ENCODE results near the gene NAA25.
"Not testable (repeated sequence)": the region's sequence is repeated elsewhere in the genome, so short reads cannot be mapped to it uniquely, and the experiment has no call there.

NAA25 gene

DNA sequence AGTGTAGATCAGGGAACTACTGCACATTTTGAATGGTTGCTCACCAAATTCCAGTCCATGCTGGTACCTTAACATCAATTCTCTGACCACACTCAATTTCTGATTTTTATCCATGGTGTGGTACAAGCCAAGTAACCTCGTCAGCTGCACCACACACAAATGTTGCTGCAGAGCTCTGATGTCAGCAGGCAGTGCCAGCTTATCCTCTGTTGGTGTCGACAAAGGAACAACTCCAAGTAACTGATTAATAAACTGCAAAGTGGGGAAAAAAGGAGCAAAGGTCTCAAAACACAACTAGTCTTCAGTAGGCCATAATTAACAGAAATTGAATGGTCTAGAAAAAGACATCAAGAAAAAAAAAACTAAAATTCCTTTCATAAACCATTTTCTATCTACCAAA is 47.4 kb downstream of the NAA25 start:
- Mint-ChIP-seq H3K9me3 (no peaks in the 10 kb centered on the region), H3K4me1 (ENCODE audit: low read depth) (no peaks in the 10 kb centered on the region), H3K27ac (no peak overlapping the region), H3K36me3 (ENCODE audit: low read depth) (peaks cover 50% of the 10 kb centered on the region), H3K4me3 (no peak overlapping the region), H3K27me3 (ENCODE audit: low read depth) (no peaks in the 10 kb centered on the region)
- DNase-seq (ENCODE audit: low spot score) = no peak

DNA sequence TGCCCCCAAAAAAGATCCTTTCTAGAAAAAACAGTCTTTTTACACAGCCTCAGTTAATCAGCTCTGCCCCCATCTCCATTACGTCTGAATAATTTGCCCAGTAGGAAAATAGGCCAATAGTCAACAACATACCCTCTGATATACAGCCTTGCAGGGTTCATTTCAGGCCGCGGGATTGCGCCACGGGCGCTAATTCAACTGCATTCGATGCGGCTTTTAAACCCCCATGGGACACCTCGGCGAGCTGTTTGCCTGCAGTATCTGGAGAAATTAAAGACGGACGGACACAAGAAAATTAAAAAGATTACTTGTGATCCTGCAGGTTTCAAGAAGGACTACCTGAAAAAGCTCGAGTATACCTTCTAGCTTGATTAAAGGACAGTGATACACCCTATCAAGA is 59.2 kb downstream of the NAA25 start:
- no peak overlapping the region for H3K27ac Mint-ChIP-seq
- H3K4me3 Mint-ChIP-seq = no peak overlapping the region

DNA sequence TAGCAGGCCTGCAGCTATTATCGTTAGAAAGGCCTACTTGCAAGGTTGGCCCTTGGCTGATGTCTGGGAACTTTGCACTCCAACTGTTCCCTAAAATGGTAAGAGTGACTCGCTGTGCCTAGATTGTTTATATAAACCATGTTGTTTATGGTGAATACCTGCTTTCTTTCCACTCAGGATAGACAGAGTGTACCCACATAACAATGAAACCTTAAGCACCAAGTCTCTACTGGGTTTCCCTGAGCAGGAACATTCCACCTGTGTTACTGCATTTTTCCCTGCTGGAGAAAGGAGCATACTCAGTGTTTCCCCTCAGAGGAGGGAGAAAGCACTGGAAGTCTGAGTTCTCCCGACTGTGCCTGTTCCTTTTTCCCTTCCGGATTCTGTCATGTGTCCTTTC is 62.6 kb downstream of the NAA25 start:
- H3K9me3 Mint-ChIP-seq = no peaks in the 10 kb centered on the region
- no peaks in the 10 kb centered on the region for H3K27me3 Mint-ChIP-seq (ENCODE audit: low read depth)
- H3K36me3 Mint-ChIP-seq (ENCODE audit: low read depth) = peaks cover 42% of the 10 kb centered on the region
- no peak for DNase-seq (ENCODE audit: low spot score)
- no peak overlapping the region for H3K4me3 Mint-ChIP-seq
- no peaks in the 10 kb centered on the region for H3K4me1 Mint-ChIP-seq (ENCODE audit: low read depth)
- no peak overlapping the region for H3K27ac Mint-ChIP-seq

More for the DNA sequence above, 59.2 kb downstream of the NAA25 start:
- Mint-ChIP-seq H3K4me1 (ENCODE audit: low read depth) (peaks cover 4% of the 10 kb centered on the region), H3K27me3 (ENCODE audit: low read depth) (no peaks in the 10 kb centered on the region), H3K9me3 (no peaks in the 10 kb centered on the region), H3K36me3 (ENCODE audit: low read depth) (peaks cover 56% of the 10 kb centered on the region)
- no peak for DNase-seq (ENCODE audit: low spot score)

DNA sequence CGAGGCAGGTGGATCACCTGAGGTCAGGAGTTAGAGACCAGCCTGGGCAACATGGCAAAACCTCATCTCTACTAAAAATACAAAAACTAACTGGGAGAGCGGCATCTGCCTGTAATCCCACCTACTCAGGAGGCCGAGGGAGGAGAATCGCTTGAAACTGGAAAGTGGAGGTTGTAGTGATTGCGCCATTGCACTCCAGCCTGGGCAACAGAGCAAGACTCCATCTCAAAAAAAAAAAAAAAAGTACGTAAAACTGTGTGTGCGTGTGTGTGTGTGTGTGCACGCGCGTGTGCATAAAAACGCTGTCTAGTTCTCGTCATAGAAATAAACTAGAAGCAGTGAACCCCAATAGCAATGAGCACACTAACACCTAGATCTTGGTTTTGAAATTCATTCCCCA is 72.0 kb downstream of the NAA25 start:
- not testable (repeated sequence) for H3K9me3 Mint-ChIP-seq; H3K27ac Mint-ChIP-seq; H3K27me3 Mint-ChIP-seq (ENCODE audit: low read depth); DNase-seq (ENCODE audit: low spot score); H3K4me1 Mint-ChIP-seq (ENCODE audit: low read depth); H3K4me3 Mint-ChIP-seq
- H3K36me3 Mint-ChIP-seq (ENCODE audit: low read depth) = peaks cover 52% of the 10 kb centered on the region

DNA sequence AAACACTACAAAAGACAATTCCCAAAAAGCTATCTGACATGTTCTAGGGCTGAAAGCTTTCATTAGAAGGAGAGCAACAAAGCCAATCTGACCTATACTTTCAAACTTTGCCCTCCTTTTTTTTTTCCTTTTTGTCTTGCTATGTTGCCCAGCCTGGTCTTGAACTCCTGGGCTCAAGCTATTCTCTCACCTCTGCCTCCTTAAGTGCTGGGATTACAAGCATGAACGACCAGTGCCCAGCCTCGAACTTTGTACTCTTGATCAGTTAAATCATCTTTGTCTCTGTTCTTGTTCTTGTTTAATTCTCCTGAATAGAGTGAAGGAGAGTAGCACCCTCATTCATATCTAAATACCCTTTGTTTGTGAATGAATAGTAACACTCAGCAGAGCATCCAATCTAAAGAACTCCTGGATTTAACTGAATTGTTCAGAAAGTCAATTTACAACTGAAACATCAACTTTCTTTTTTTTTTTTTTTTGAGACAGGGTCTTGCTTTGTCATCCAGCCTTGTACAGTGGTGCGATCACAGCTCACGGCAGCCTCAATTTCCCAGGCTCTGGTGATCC is 73.3 kb downstream of the NAA25 start:
- Mint-ChIP-seq H3K36me3 (ENCODE audit: low read depth) (peaks cover 61% of the 10 kb centered on the region), H3K27ac (no peak overlapping the region)
- no peak for DNase-seq (ENCODE audit: low spot score)

DNA sequence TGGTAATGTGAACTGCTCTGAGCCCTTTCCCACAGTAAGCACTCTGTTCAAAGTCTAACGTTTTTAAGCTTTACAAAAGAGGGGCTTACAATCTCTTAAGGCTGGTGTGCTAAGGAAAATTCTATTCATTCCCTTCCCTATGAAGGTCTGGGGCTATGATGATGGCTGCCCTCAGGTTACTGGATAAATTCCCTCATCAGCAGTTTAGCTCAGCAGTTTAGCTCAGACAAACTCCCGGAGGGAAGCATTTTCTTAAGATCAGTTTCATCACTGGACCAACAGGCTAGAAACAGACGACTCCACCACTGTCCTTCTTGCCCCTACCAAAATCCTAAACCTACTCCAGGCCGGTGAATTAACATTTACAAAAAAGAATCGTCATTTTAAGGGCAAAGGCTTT is 76.3 kb downstream of the NAA25 start:
- no peaks in the 10 kb centered on the region for H3K27me3 Mint-ChIP-seq (ENCODE audit: low read depth)
- H3K36me3 Mint-ChIP-seq (ENCODE audit: low read depth) = peaks cover 58% of the 10 kb centered on the region
- H3K4me3 Mint-ChIP-seq = no peak overlapping the region
- DNase-seq (ENCODE audit: low spot score) = no peak
- H3K9me3 Mint-ChIP-seq = no peaks in the 10 kb centered on the region
- H3K27ac Mint-ChIP-seq = no peak overlapping the region
- H3K4me1 Mint-ChIP-seq (ENCODE audit: low read depth) = peaks cover 4% of the 10 kb centered on the region

More for the DNA sequence above, 73.3 kb downstream of the NAA25 start:
- H3K9me3 Mint-ChIP-seq = no peaks in the 10 kb centered on the region
- H3K4me1 Mint-ChIP-seq (ENCODE audit: low read depth) = peaks cover 2% of the 10 kb centered on the region
- no peaks in the 10 kb centered on the region for H3K27me3 Mint-ChIP-seq (ENCODE audit: low read depth)
- no peak overlapping the region for H3K4me3 Mint-ChIP-seq

DNA sequence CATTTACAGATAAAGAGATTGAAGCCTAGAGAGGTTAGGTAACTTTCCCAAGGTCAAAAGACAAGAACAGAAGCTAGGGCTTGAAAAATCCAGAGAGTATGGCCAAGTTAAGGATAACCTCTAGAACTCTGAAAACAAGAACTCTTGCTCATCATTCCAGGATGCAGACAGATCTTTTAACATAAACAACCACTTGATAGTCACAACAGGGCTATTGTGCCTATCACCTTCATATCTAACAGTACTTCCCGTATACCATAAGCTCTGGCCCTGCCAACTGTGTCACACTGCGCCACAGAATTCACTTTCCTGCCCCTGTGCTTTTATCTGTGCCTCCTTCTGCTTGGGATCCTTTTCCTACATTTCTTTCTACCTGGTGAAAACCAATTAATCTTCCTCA is 77.1 kb downstream of the NAA25 start:
- H3K4me3 Mint-ChIP-seq = no peak overlapping the region
- H3K4me1 Mint-ChIP-seq (ENCODE audit: low read depth) = peaks cover 4% of the 10 kb centered on the region
- DNase-seq (ENCODE audit: low spot score) = no peak
- H3K27ac Mint-ChIP-seq = peak overlapping the region; percentile 28
- no peaks in the 10 kb centered on the region for H3K9me3 Mint-ChIP-seq
- peaks cover 55% of the 10 kb centered on the region for H3K36me3 Mint-ChIP-seq (ENCODE audit: low read depth)
- H3K27me3 Mint-ChIP-seq (ENCODE audit: low read depth) = no peaks in the 10 kb centered on the region

DNA sequence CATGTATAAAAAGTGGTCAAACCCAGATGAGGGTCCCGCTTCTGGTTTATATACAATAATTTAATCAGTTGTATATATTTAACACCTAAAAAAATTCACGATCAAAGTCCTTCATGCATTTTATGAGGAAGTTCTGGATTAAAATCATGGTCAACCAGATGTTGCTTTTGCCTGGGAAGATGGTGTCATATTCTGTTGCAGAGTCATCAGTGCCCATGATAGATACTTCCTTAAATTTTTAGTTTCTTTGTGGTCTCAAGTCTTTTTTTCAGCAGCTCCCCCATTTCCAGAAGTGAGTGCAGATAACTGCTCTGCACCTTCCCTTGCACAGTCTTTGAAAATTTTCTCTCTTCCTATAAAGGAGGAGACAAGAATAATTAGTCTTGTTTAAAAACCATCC is 79.3 kb downstream of the NAA25 start:
- no peak for DNase-seq (ENCODE audit: low spot score)
- H3K27me3 Mint-ChIP-seq (ENCODE audit: low read depth) = no peaks in the 10 kb centered on the region
- H3K4me1 Mint-ChIP-seq (ENCODE audit: low read depth) = peaks cover 15% of the 10 kb centered on the region
- H3K27ac Mint-ChIP-seq = no peak overlapping the region
- H3K4me3 Mint-ChIP-seq = no peak overlapping the region
- peaks cover 56% of the 10 kb centered on the region for H3K36me3 Mint-ChIP-seq (ENCODE audit: low read depth)
- no peaks in the 10 kb centered on the region for H3K9me3 Mint-ChIP-seq

DNA sequence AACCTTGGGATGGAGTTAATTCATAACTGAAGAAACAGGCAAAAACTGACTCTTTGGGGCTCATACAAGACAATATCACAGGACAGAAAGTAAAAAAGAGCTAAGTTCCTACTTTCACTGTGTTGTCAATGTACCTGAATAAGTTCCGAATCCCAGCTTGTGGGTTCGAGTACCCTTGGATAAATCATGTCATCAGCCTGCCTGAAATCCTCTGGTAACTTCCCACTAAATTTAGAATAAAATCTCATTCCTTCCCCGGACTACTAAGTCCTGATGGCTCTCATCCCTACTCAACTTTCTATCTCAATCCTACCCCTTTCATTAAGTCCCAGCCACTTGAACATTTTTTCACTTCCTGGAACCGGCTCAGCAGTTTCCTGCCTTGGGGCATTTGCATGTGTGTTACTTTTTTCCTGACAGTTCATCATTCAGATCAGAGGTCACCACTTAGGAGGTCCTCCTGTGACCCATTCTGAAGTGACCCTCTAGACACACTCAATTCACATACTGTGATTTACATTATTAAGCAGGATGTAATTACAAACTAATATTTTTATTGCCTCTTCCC is 82.7 kb downstream of the NAA25 start:
- Mint-ChIP-seq H3K27me3 (ENCODE audit: low read depth) (no peaks in the 10 kb centered on the region), H3K27ac (peak overlapping the region; percentile 64), H3K4me3 (peak overlapping the region; percentile 13), H3K36me3 (ENCODE audit: low read depth) (peaks cover 55% of the 10 kb centered on the region), H3K9me3 (no peaks in the 10 kb centered on the region), H3K4me1 (ENCODE audit: low read depth) (peaks cover 21% of the 10 kb centered on the region)
- no peak for DNase-seq (ENCODE audit: low spot score)

DNA sequence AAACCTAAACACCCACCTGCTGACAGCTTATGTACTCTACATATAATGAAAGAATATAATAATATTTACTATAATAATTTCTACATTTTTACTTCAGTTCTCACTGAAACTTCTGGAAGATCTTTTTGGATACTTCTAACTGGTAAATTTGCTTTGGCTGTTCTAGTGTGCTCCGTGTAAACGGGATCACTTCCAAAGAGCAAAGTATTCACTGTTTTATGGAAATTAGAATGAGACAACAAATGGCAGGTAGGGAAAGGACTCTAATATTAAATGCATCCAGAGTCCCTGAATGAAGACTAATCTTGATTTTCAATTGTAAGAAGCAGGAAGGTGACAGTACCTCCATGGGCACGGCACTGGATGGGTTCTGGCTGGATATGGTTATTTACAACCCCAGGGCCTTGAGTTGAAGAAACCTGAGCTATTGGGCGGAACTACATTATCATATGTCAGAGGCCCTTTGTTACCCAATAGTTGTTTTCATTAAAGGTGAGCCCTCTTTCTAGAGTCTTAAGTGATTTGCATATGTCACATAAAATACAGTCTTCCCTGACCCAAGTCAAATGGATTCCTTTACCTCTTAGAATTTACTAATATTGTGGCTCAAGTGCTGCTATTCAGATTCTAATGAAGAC is 84.7 kb downstream of the NAA25 start:
- H3K27ac Mint-ChIP-seq = no peak overlapping the region
- no peak overlapping the region for H3K4me3 Mint-ChIP-seq
- H3K27me3 Mint-ChIP-seq (ENCODE audit: low read depth) = no peaks in the 10 kb centered on the region
- H3K36me3 Mint-ChIP-seq (ENCODE audit: low read depth) = peaks cover 48% of the 10 kb centered on the region
- no peak for DNase-seq (ENCODE audit: low spot score)
- no peaks in the 10 kb centered on the region for H3K9me3 Mint-ChIP-seq
- peaks cover 23% of the 10 kb centered on the region for H3K4me1 Mint-ChIP-seq (ENCODE audit: low read depth)

DNA sequence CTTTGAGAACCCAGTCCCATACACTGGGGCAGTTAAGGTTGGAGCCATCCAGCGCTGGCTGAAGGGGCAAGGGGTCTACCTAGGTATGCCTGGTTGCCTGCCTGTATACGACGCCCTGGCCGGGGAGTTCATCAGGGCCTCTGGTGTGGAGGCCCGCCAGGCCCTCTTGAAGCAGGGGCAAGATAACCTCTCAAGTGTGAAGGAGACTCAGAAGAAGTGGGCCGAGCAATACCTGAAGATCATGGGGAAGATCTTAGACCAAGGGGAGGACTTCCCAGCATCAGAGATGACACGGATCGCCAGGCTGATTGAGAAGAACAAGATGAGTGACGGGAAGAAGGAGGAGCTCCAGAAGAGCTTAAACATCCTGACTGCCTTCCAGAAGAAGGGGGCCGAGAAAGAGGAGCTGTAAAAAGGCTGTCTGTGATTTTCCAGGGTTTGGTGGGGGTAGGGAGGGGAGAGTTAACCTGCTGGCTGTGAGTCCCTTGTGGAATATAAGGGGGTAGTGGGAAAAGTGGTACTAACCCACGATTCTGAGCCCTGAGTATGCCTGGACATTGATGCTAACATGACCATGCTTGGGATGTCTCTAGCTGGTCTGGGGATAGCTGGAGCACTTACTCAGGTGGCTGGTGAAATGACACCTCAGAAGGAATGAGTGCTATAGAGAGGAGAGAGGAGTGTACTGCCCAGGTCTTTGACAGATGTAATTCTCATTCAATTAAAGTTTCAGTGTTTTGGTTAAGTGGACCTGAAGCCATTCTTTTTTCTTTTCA is 86.2 kb downstream of the NAA25 start:
- Mint-ChIP-seq H3K4me1 (ENCODE audit: low read depth) (peaks cover 26% of the 10 kb centered on the region), H3K36me3 (ENCODE audit: low read depth) (peaks cover 49% of the 10 kb centered on the region), H3K9me3 (no peaks in the 10 kb centered on the region), H3K4me3 (no peak overlapping the region), H3K27me3 (ENCODE audit: low read depth) (no peaks in the 10 kb centered on the region), H3K27ac (peak overlapping the region; percentile 18)
- no peak for DNase-seq (ENCODE audit: low spot score)

DNA sequence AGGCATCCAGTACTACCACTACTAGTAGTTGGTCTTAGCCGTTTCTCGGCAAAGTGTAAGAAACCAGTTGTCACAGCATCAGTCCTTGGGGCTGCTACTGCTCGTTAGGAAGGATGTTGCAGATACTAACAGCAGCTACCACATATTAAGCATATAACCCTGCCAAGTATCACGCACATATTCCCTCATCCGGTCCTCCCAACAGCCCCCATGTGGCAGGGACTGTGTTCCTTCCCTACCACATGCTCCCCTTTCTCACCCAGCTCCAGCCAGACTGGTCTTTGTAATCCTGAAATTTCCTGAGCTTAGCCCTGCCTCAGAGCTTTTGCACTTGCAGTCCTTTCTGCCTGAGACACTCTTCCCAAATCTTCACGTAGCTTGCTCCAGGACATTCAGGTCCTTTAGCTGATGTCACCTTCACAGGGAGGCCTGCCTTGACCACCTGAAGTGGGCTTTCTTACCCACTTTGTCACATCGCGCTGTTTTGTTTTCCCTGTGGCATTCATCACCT is 87.6 kb downstream of the NAA25 start:
- Mint-ChIP-seq H3K4me3 (no peak overlapping the region), H3K9me3 (no peaks in the 10 kb centered on the region), H3K4me1 (ENCODE audit: low read depth) (peaks cover 30% of the 10 kb centered on the region), H3K27me3 (ENCODE audit: low read depth) (no peaks in the 10 kb centered on the region), H3K27ac (no peak overlapping the region), H3K36me3 (ENCODE audit: low read depth) (peaks cover 56% of the 10 kb centered on the region)
- DNase-seq (ENCODE audit: low spot score) = no peak

DNA sequence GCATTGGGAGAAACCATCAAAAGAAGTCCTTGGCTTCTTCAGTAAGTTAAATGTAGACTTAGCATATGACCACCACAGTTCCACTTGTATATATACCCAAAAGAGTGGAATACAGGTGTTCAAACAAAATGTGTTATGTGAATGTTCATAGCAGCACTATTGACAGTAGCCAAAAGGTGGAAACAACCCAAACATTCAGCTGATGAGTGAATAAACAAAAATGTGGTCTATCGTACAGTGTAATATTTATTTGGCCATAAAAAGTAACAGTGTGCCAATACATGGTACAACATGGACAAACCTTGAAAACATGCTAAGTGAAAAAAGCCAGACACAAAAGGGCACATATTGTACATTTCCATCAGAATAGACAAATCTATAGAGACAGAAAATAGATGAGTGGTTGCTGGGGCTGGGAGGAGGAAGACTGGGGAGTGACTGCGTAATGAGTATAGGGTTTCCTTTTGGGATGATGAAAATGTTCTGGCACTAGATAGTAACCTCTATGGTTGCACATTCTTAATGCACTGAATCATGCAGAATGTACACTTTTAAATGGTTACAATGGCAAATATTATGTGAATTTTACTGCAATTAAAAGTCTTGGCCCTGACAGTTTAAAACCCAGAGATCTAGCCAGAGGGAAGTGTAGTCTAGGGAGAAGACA is 89.9 kb downstream of the NAA25 start:
- H3K36me3 Mint-ChIP-seq (ENCODE audit: low read depth) = peaks cover 55% of the 10 kb centered on the region
- no peaks in the 10 kb centered on the region for H3K27me3 Mint-ChIP-seq (ENCODE audit: low read depth)
- H3K4me3 Mint-ChIP-seq = no peak overlapping the region
- no peaks in the 10 kb centered on the region for H3K9me3 Mint-ChIP-seq
- DNase-seq (ENCODE audit: low spot score) = no peak
- H3K27ac Mint-ChIP-seq = no peak overlapping the region
- peaks cover 33% of the 10 kb centered on the region for H3K4me1 Mint-ChIP-seq (ENCODE audit: low read depth)

DNA sequence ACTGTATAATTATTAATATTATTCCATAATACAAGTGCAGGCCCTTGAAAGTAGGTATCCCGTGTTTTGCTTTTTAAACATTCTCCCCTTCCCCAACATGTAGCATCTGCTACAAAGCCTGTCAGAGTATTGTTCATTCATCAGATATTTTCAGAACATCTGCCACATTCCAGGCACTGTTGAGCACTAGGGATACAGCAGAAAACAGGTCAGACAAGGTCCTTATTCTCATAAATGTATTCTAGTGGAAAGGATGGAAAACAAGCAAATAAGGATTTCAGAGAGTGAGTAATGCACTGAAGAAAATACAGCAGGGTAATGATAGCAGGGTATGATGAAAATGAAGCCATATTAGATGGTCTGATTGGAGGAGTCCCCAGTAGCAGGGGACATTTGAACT is 91.5 kb downstream of the NAA25 start:
- H3K36me3 Mint-ChIP-seq (ENCODE audit: low read depth) = peaks cover 50% of the 10 kb centered on the region
- H3K4me1 Mint-ChIP-seq (ENCODE audit: low read depth) = peaks cover 28% of the 10 kb centered on the region
- no peak for DNase-seq (ENCODE audit: low spot score)
- no peak overlapping the region for H3K4me3 Mint-ChIP-seq
- no peaks in the 10 kb centered on the region for H3K27me3 Mint-ChIP-seq (ENCODE audit: low read depth)
- H3K27ac Mint-ChIP-seq = no peak overlapping the region
- no peaks in the 10 kb centered on the region for H3K9me3 Mint-ChIP-seq
